Subcutaneous abdominal adipose tissue (tissue), 5 donors: ENCODE results near the gene GPATCH4.

ENCODE experiments used
- H3K27ac ChIP-seq: one replicate; pipeline ENCODE4 v1.7.0; 2013; ENCODE audit warnings: low read depth, mild to moderate bottlenecking, inconsistent platforms, low read length, moderate library complexity
- H3K27me3 ChIP-seq, 5 donors: one replicate each; pipeline ENCODE4 v1.7.0; 2013; ENCODE audit warnings: low read length in 5 of 5, inconsistent platforms in 1 of 5; ENCODE audit not compliant: control insufficient read depth in 5 of 5, insufficient read depth in 4 of 5
- H3K36me3 ChIP-seq, 5 donors: one replicate each; pipeline ENCODE4 v1.7.0; 2013; ENCODE audit warnings: low read length in 5 of 5; ENCODE audit not compliant: control insufficient read depth in 5 of 5, insufficient read depth in 5 of 5
- H3K4me1 ChIP-seq, 5 donors: one replicate each; pipeline ENCODE4 v1.7.0; 2013; ENCODE audit warnings: low read length in 5 of 5, mild to moderate bottlenecking in 3 of 5, moderate library complexity in 1 of 5; ENCODE audit not compliant: control insufficient read depth in 5 of 5, insufficient read depth in 5 of 5
- H3K4me3 ChIP-seq, 5 donors: one replicate each; pipeline ENCODE4 v1.7.0; 2013; ENCODE audit warnings: low read length in 5 of 5, low read depth in 1 of 5
- H3K9ac ChIP-seq, 5 donors: one replicate each; pipeline ENCODE4 v1.7.0; 2013; ENCODE audit warnings: low read length in 5 of 5, mild to moderate bottlenecking in 4 of 5, moderate library complexity in 3 of 5
- H3K9me3 ChIP-seq, 5 donors: one replicate each; pipeline ENCODE4 v1.7.0; 2013; ENCODE audit warnings: low read length in 5 of 5; ENCODE audit not compliant: control insufficient read depth in 5 of 5
- donor health status: healthy.
- donor health status: healthy.
- donor health status: healthy.
- donor health status: healthy.
- donor health status: healthy.

Gene GPATCH4

DNA sequence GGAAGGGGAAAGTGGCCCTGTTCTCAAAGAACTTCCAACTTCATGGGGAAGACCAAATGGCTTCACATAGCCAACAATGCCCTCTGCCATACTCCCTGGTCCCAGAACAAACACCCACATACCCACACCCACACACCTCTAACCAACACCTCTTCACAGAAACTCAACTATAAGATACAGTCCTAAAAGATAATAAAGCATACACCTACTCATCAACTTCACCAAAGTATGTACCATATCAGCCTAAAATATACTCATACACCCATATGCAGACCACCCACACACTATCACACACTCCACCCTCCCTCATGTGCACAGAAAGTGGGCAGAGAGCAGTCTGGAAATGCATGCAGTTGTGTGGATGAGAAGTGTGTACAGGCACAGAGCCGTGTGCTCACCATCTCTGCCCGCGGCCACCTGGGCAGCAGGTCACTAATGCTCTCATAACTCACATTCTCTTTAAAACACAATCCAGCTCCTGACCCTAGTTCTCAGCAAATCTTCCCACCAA lies 56.6 kb downstream of the GPATCH4 start:
- Histone ChIP-seq H3K36me3 (no peaks in the 10 kb centered on the region), H3K27ac (no peak overlapping the region), H3K4me3 (no peak overlapping the region), H3K4me1 (peaks cover 0 to 14% (median under 1%) of the 10 kb centered on the region in 5 donors), H3K27me3 (no peaks in the 10 kb centered on the region), H3K9me3 (no peaks in the 10 kb centered on the region), H3K9ac (no peak overlapping the region)
